Renal pelvis (tissue), 12 donors: Measurements from ENCODE around the gene DISP1. TPM values are rescaled to one million over a fixed set of nuclear protein-coding genes. Genes with fewer than 3 reads are reported as not detected.

ENCODE experiments used
- DNase-seq: peaks from one replicate; pipeline ENCODE4 v3.0.0-alpha.2; 2013
- long read RNA-seq, 16 experiments: transcript quantifications; one replicate each; lab custom pipeline, GENCODE V29; 2026
- polyA plus RNA-seq, 3 donors: library from polyadenylated mRNA; unstranded; fragments of 120-200 nt; gene quantifications; one replicate each; pipeline ENCODE4 v1.2.1, GENCODE V29; 2013; ENCODE audit not compliant: insufficient read length in 3 of 3

DISP1 gene
- 10 to 100 TPM; 14.2 to 17.4 (median 16.4) TPM for polyA plus RNA-seq
- long read RNA-seq, donor 1: 0 reads
- long read RNA-seq, donor 2: 0 reads
- long read RNA-seq, donor 3: 0 reads
- long read RNA-seq, donor 4, full-length matches to known transcripts: 2 of 2 reads
- long read RNA-seq, donor 4, partial matches to known transcripts: 0 of 2 reads
- long read RNA-seq, donor 4, other reads (novel, unspliced or antisense): 0 of 2 reads
- long read RNA-seq, donor 5: 0 reads
- long read RNA-seq, donor 6, full-length matches to known transcripts: 1 of 1 reads
- long read RNA-seq, donor 6, partial matches to known transcripts: 0 of 1 reads
- long read RNA-seq, donor 6, other reads (novel, unspliced or antisense): 0 of 1 reads
- long read RNA-seq, donor 7: 0 reads
- long read RNA-seq, donor 8: 0 reads
- long read RNA-seq, donor 9: 0 reads
- long read RNA-seq, donor 10, full-length matches to known transcripts: 1 of 1 reads
- long read RNA-seq, donor 10, partial matches to known transcripts: 0 of 1 reads
- long read RNA-seq, donor 10, other reads (novel, unspliced or antisense): 0 of 1 reads
- long read RNA-seq, donor 11, full-length matches to known transcripts: 1 of 1 reads
- long read RNA-seq, donor 11, partial matches to known transcripts: 0 of 1 reads
- long read RNA-seq, donor 11, other reads (novel, unspliced or antisense): 0 of 1 reads
- long read RNA-seq, donor 12: 0 reads
- long read RNA-seq, donor 13: 0 reads
- long read RNA-seq, donor 14: 0 reads
- long read RNA-seq, donor 15, full-length matches to known transcripts: 1 of 1 reads
- long read RNA-seq, donor 15, partial matches to known transcripts: 0 of 1 reads
- long read RNA-seq, donor 15, other reads (novel, unspliced or antisense): 0 of 1 reads
- long read RNA-seq, donor 16, full-length matches to known transcripts: 2 of 15 reads
- long read RNA-seq, donor 16, partial matches to known transcripts: 13 of 15 reads
- long read RNA-seq, donor 16, other reads (novel, unspliced or antisense): 0 of 15 reads

- DNase-seq: peak; percentile 78
These were observed at the start of gene DISP1 for GRCh38 chr1:222814536-222815439. DISP1 (plus strand) TSS chr1:222815039; CDS start chr1:222942824, 127,785 bp downstream.

DNA sequence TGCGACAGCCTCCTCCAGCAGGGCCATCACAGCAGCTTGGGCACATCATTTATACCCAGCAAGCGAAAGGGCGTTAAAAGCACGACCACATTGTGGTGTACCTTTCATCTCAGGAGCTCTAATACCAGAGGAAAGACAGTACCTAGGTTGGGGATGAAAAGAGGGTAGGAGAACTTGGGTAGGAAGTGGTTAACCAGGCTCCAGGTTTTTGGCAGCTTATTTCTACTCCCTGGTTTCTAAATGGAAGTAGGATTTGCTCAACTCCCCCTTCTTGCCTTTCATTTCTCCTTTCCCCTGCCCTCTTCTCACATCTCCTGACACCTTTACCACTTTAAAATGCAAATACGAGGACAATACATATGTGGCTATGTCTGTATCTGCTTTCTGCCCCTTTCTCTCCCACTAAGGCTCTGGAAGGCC is 47.7 kb upstream of the DISP1 start:
- no peak for DNase-seq

GRCh38 chr1:222768592-222768991 is 46.2 kb upstream of the DISP1 start:
- no peak for DNase-seq

GRCh38 chr1:222769181-222769580 is 45.7 kb upstream of the DISP1 start:
- DNase-seq: no peak

- no peak for DNase-seq
These were observed 44.7 kb upstream of the DISP1 start for GRCh38 chr1:222769971-222770620.

DNA sequence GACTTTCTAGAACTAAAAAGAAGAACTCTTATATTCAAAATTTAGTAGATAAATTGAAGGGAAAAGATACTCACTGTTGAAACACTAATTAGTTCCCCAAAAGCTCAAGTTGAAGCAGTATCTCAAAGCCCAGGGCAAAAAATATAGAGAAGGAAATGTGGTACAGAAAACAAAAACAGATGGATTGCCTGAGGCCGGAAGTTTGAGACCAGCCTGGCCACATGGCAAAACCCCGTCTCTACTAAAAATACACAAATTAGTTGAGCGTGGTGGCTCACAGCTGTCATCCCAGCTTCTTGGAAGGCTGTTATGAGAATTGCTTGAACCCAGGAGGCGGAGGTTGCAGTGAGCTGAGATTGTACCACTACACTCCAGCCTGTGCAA is 41.9 kb upstream of the DISP1 start:
- no peak for DNase-seq

DNA sequence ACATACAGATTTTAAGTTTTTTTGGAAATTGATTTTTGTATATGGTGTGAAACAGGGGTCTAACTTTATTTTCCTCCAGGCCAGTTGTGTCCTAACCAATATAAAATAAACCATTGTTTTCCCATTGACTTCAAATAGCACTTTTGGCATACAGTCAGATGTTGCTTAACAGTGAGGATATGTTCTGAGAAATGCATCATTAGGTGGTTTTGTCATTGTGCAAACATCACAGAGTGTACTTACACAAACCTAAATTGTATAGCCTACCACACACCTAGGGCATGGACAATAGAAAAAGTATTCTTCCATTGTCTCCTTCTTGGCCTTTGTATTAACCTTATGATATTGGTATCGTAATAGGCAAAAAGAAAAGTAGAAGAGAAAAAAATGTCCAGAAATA is 37.4 kb upstream of the DISP1 start:
- DNase-seq: no peak

GRCh38 chr1:222777977-222778376 is 36.9 kb upstream of the DISP1 start:
- DNase-seq: no peak

DNA sequence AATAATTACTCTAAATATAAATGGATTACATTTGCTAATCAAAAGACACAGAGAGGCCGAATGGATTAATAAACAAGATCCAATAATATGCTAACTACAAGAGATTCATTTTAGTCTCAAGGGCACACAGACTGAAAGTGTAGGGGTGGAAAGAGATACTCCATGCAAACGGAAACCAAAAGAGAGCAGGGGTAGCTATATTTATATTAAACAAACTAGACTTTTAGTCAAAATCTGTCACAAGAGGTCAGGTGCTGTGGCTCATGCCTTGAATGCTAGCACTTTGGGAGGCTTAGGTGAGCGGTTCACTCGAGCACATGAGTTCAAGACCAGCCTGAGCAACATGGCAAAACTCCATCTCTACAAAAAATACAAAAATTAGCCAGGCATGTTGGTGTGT is 33.6 kb upstream of the DISP1 start:
- no peak for DNase-seq

- DNase-seq: no peak
These were observed 31.8 kb upstream of the DISP1 start for GRCh38 chr1:222783051-222783450.

DNA sequence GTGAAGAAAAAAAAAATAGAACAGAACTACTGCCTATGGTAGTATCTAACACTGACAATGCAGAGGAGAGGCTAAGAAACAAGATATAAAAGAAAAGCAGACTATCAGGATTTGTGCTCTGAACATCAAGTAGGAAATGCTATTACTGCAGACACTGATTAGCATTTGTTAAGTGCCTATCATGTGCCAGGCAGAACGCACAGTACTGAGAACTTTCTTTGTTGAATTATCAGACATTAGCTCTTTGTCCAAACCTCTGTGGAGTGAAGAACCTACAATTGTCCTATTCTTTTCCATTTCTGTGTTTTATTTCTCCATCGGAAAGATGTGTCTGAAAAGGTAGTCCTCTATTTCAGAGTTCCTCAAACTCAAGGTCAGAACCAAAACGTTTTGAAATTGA is 30.5 kb upstream of the DISP1 start:
- DNase-seq: no peak

DNA sequence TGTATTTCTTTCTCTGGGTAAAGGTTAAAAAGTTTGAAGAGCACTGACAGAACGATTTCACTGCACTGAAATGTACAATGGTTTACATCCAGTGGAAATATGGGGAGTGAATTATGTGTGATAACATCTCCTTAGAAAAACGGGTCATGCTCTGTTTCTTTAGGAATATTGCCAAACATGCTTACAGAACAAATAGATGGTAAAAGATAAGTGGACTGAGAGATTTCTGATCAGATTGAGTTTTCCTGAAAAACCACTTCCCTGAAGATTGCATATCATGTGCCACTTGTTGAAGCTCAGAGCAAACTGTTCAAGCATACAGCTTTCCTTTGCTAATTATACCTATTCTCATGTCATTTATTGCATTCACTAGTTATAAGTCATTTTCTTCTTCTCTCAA is 29.9 kb upstream of the DISP1 start:
- DNase-seq: no peak

DNA sequence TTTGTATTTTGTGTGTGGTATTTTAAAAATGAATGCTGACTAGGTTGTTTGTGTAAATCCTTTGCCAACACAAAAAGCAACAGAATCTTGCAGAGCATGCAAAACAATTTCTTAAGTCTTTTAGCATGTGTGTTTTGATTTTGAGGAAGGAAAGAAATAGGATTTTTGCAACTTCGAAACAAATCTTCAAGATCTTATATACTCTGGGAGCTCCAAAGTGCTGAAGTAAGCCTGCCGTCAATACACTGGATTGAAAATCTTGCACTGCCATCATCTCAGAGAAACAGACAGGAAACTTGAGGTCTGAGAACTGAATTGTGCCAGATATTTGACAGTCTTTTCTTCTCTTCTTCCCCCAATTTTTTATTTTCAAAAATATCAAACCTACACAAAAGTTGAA is 29.3 kb upstream of the DISP1 start:
- no peak for DNase-seq

DNA sequence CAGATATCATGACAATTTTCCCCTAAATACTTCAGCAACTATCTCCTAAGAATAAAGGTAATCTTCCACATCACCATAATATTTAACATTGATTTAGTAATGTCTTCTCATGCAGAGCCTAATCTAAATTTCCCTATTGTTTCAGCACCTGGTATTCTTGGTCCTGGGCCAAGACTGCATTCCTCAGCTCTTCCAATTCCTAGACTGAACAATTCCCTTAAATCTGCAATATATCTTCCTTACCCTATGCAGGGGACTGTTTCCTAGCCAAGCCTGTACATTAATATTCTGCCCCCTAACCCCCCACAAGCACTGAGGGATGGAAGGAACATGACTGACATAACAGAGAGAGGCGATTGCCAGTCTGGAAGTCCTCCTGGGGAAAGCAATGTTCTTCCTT is 28.7 kb upstream of the DISP1 start:
- no peak for DNase-seq

GRCh38 chr1:222787729-222788128 is 27.1 kb upstream of the DISP1 start:
- DNase-seq: no peak

DNA sequence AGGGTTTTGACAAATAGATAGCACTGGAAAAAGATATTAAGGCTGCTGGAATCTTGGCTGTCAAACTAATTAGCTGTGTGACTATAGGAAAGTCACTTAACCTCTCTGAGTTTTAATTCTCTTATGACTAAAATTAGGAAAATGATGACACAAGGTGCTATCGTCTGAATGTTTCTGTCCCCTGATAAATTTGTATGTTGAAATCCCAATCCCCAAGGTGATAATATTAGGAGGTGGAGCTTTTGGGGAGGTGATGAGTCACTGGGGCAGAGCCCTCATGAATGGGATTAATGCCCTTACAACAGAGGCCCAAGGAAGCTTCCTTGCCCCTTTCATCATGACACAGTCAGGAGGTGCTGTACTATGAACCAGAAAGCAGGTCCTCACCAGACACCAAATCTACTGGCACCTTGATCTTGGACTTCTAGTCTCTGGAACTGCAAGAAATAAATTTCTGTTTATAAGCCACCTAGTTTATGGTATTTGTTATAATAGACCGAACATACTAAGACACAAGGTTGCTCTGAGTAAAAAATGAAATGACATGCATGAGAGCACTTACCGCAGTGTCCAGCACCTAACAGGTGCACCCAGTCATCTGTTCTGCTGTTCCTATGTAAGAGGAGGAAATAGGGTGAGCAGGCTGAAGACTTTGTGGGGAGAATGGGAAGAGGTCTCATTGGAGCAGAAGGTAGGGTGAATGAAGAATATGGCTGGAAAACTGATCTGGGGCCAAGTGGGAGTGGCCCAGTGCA is 26.3 kb upstream of the DISP1 start:
- DNase-seq: no peak

DNA sequence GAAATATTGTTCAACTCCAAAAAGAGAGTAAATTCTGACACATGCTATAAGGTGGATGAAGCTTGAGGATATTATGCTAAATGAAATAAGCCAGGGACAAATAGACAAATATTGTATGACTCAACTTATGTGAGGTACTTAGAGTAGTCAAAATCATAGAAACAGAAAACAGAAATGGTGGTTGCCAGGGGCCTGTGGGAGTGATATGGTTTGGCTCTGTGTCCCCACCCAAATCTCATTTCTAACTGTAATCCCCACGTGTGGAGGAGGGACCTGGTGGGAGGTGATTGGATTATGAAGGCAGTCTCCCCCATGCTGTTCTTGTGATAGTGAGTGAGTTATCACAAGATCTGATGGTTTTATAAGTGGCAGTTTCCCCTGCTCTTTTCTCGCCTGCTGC is 24.7 kb upstream of the DISP1 start:
- no peak for DNase-seq

DNA sequence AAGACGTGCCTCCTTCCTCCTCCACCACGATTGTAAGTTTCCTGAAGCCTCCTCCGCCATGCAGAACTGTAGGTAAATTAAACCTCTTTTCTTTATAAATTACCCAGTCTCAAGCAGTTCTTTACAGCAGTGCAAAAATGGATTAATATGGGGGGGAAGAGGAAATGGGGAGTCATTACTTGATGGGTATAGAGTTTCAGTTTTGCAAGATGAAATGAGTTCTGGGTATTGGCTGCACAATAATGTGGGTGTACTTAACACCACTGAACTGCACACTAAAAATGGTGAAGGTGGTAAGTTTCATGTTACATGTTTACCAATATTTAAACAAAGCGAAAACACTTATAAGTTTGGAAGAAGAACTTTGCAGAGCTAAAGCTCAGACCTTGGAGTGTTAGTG is 24.3 kb upstream of the DISP1 start:
- DNase-seq: no peak

DNA sequence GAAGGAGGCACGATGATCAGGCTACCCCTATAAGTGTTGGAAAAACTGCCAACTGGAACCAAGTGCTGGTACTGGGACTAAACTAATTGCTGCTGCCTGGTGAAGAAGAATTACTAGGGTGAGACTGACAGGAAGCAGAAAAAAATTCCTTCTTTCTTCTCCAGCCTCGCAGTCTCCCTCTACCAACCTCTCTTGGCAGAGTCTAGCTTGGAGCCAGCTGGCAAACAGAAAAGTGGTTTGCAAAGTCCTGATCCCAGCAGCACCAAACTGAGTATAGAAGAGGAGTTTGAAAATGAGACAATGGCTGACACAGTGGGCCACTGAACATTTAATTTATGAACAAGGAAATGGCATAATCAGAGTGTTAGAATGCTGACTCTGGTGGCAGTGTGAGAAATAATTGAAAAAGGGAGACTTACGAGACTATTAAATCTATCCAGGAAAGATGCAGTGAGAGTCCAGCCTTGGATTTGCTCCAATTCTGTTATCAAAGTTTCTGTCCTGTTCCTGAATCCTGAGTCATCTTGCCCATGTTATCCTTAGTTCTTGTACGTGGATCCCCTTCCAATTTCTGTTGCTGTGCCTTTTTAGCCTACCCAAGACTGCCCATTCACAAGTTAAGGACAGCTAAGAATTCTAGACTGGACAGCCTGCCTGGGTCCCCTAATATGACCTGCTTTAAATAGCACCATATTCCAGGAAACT is 23.7 kb upstream of the DISP1 start:
- no peak for DNase-seq

DNA sequence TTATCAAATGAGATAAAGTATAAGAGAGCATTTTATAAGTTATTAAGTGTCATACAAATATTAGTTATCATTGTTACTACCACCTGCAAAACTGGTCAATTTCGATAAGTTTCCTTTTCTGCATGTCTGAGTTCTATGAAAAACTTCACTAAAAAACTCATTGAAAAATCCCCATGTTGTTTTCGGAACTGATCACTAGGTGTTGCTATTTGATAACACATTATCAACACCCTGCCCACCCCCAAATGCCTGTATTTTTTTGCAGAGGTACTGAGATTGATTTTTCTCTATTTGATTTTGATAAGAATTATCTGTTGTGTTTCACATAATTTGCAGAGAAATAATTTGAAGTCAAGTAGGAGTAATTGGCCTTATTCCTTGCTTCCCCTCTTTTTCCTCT is 22.1 kb upstream of the DISP1 start:
- DNase-seq: no peak
